ENCODE data around the gene CSAG1.
"Not testable (repeated sequence)": the region's sequence is repeated elsewhere in the genome, so short reads cannot be mapped to it uniquely, and the experiment has no call there.

CSAG1 gene

GRCh38 chrX:152733261-152733975 lies at the start of gene CSAG1, which contains the start of gene MAGEA12:
CSAG1 (minus strand) TSS chrX:152733721; CDS start chrX:152732460, 1,261 bp downstream.
MAGEA12 (plus strand) TSS chrX:152733757; CDS start chrX:152736162, 2,405 bp downstream.
- no peak for DNase-seq

- DNase-seq, result not testable (repeated sequence)
These were observed 36.2 kb upstream of the CSAG1 start, which contains the start of gene MAGEA6 for GRCh38 chrX:152769549-152770289. MAGEA6 (minus strand) TSS chrX:152769689; CDS start chrX:152767650, 2,039 bp downstream.

- DNase-seq, result not testable (repeated sequence)
These were observed 33.0 kb upstream of the CSAG1 start for GRCh38 chrX:152766562-152766961.

GRCh38 chrX:152761582-152761981 lies 28.1 kb upstream of the CSAG1 start:
- DNase-seq, result not testable (repeated sequence)

- DNase-seq, result not testable (repeated sequence)
These were observed 26.0 kb upstream of the CSAG1 start for GRCh38 chrX:152759544-152759943.

- not testable (repeated sequence) for DNase-seq
These were observed 25.4 kb upstream of the CSAG1 start, which contains the start of gene CSAG3 for GRCh38 chrX:152758918-152759317. CSAG3 (plus strand) TSS chrX:152759218.

GRCh38 chrX:152754871-152755270 lies 21.4 kb upstream of the CSAG1 start:
- DNase-seq, result not testable (repeated sequence)

- DNase-seq, result not testable (repeated sequence)
These were observed 20.4 kb upstream of the CSAG1 start, which contains the start of gene MAGEA2 for GRCh38 chrX:152753686-152754650. MAGEA2 (minus strand) TSS chrX:152753842; CDS start chrX:152751363, 2,479 bp downstream.

GRCh38 chrX:152738560-152738959 lies 5.0 kb upstream of the CSAG1 start:
- no peak for DNase-seq

GRCh38 chrX:152736528-152736927 lies 3.0 kb upstream of the CSAG1 start:
- DNase-seq, result not testable (repeated sequence)

GRCh38 chrX:152735860-152736511 lies 2.5 kb upstream of the CSAG1 start:
- no peak for DNase-seq

GRCh38 chrX:152735101-152735500 lies 1.6 kb upstream of the CSAG1 start:
- DNase-seq, result no peak

GRCh38 chrX:152734143-152734858 lies 780 bp upstream of the CSAG1 start:
- DNase-seq, result not testable (repeated sequence)

- DNase-seq, result no peak
These were observed 8.1 kb downstream of the CSAG1 start for GRCh38 chrX:152725409-152725808.

- not testable (repeated sequence) for DNase-seq
These were observed 19.4 kb downstream of the CSAG1 start, which contains the start of gene MAGEA2B for GRCh38 chrX:152713815-152714787. MAGEA2B (plus strand) TSS chrX:152714628; CDS start chrX:152717107, 2,479 bp downstream.

- not testable (repeated sequence) for DNase-seq
These were observed 20.3 kb downstream of the CSAG1 start for GRCh38 chrX:152713195-152713594.

- DNase-seq, result not testable (repeated sequence)
These were observed 24.3 kb downstream of the CSAG1 start, which contains the start of gene CSAG2 for GRCh38 chrX:152709173-152709572. CSAG2 (minus strand) TSS chrX:152709273; CDS start chrX:152709112, 161 bp downstream.

- DNase-seq, result not testable (repeated sequence)
These were observed 27.0 kb downstream of the CSAG1 start for GRCh38 chrX:152706500-152706899.

GRCh38 chrX:152700390-152700789 lies 33.1 kb downstream of the CSAG1 start:
- DNase-seq, result not testable (repeated sequence)

Data from stimulated activated naive CD4-positive, alpha-beta T cell treated with Interleukin-2 at 50 U/mL for 16 hours (primary cell).